GM19463 (cell line): ENCODE data around the gene PIP4K2B.

ENCODE experiments used
- ATAC-seq: cut with Tn5 transposase; IDR thresholded peaks from one replicate; pipeline ENCODE4 v1.9.1; 2021; ENCODE audit warnings: mild to moderate bottlenecking, moderate library complexity; ENCODE audit not compliant: unreplicated experiment

PIP4K2B gene

DNA sequence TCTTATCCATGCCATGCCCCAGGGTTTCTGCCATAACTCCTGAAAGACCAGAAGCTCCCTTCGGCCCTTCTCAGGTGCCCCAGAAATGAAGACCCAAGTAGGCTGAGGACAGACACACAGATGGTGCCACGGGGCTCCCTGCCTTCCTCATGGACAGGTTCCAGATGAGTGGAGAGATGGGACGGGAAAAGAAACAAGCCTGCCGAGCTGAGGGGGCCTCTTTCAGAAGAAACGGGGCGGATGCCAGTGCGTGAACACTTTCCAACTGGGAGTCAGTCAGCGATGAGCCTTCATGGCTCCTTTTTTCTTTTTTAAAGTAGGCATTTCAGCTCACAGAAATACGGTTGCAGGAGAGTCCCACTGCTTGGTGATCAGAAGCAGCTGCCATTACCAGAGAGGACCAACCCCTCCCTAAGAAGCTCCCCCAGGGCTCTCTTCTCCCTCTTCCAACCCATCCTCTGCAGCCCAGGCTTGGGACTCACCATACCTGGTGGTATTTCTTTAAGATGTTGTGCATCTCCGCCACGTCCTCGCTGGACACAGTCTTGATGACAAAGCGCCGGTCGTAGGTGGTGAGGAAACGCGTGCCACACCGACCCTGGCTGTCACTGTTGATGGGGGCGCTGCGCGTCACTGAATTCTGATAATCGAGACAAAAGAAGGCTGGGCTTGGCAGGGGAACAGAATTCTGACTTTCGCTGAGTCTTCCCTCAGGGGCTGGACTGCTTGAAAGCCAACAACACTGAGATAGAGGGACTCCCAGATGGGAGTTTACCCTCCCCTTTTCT, 19.2 kb downstream of the PIP4K2B start:
- no peak for ATAC-seq

DNA sequence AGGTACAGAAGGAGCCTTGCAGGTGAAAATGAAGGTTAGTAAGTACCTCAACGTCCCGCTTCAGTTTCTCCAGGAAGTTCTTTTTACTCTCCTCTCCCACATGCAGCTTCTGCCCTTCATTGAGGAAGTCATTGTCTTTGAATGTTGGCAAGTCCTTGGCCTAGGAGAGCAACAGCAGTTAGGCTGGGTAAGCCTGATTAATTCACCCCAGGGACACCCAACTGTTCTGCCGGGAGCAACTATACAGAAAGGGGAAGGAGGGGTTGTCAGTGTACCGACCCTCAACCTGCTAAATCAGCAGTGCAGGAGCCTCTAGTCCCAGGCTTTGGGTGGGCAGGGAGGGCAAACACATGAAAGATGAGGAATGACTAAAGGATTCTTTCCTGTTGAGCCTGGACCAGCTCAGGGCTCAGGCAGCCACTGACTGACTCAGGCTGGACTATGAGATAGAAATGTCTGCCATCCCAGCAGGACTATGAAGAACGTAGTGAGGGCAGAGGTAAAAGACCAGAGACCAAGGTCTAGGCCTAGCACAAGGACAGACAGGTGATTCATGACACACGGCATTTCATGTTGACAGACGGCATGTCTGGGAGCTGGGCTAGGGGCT, 21.6 kb downstream of the PIP4K2B start:
- no peak for ATAC-seq

DNA sequence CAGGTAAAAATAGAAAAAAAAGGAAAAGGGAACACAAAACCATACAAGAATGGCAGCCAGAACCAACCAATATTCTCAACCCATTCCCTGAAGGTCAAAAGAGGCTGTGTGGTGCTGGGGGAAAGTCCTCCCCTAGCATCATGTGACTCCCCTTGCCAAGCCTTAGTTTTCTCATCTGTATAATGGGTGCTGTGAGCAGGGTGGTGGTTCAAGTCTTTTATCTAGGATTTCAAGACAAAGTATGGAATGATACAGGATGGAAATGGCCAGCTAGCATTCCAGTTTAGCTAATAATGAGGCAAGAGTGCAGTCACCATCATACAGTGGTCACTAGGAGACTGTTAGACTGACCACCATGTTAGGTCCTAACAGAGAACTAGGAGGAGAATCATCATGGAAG, 26.1 kb downstream of the PIP4K2B start:
- no peak for ATAC-seq

DNA sequence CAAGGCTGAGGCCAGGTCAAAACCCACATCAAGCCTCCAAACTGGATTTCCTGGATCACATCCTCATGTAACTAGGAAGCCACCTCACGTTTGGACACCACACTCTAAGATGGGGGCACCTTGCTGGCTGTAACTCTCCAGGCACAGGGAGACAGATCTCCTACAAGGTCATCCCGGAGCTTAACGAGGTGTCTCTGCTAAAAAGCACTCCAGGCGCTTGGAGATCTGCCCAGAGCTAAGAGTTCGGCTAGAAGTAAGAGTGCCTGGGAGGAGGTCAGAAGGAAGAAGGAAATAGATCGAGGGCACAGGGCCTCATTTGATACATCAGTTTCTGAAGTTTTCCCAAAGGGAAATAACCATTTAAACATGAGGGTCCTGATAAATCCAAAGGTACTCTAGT, 30.9 kb downstream of the PIP4K2B start:
- ATAC-seq, result no peak

DNA sequence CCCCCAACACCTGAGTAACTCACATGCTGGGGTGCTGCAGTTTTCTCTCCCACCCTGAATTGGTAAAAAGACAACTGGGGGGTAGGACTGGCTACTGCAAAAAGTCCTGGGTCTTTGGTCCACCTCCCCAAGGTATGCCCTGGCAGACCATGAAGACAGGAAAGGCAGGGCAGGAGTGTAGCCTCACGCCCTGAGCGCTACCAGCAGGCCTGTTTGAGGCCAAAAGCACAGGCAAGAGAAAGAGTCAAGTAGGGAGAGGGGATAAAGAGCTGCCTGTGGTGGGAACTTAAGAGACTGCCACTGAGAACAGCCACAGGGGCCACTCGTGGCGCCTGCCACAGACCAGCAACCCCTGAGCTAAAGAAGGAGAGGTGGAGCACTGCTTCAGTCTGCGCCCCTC, 33.0 kb downstream of the PIP4K2B start:
- no peak for ATAC-seq

DNA sequence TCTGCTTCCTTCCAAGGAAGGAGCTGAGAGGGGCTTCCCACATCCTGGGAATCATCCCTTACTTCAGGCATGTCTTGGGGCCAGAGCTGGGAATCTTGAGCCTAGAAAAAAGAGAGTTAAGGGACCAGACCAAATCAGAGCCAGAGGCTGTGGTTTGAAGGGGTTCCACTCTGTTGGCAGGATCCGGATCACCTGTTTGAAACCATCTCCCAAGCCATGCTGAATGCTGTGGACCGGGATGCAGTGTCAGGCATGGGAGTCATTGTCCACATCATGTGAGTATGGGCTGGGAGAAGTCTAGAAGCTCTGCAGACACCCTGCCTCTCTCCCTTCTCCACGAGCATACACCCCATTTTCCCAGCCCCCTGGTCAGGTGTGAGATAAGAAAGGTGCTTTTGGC, 37.1 kb downstream of the PIP4K2B start:
- no peak for ATAC-seq

DNA sequence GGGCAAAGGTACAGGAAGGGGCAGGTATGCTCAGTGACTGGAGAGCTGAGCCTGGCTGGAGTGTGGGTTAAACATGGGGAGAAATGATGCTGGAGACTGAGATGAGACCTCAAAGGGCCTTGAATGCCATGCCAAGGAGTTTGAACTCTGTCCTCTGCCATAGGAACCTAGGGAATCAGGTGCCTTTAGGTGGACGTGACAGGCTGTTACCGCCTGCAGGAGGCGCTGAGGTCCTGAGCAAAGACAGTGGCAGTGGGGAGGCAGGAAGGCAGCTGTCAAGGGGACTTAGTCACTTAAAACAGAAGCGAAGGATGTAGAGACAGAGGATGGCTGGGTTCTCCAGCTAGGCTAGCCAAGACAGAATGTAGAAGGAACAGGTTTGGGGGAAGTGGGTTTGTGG, 37.7 kb downstream of the PIP4K2B start:
- ATAC-seq, result no peak

DNA sequence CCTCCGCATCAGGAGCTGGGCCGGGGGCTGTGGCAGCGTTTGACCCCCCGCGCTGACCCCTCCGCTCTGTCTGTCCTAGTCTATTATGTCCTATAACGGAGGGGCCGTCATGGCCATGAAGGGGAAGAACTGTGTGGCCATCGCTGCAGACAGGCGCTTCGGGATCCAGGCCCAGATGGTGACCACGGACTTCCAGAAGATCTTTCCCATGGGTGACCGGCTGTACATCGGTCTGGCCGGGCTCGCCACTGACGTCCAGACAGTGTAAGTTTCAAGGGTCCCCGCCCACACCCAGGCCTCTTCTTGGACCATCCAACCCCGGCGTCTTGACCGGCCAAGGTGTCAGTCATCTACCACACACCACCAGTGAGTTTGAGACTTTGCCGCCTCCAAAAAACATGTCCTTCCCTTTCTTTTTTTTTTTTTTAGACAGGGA, 46.3 kb downstream of the PIP4K2B start:
- ATAC-seq, result no peak

DNA sequence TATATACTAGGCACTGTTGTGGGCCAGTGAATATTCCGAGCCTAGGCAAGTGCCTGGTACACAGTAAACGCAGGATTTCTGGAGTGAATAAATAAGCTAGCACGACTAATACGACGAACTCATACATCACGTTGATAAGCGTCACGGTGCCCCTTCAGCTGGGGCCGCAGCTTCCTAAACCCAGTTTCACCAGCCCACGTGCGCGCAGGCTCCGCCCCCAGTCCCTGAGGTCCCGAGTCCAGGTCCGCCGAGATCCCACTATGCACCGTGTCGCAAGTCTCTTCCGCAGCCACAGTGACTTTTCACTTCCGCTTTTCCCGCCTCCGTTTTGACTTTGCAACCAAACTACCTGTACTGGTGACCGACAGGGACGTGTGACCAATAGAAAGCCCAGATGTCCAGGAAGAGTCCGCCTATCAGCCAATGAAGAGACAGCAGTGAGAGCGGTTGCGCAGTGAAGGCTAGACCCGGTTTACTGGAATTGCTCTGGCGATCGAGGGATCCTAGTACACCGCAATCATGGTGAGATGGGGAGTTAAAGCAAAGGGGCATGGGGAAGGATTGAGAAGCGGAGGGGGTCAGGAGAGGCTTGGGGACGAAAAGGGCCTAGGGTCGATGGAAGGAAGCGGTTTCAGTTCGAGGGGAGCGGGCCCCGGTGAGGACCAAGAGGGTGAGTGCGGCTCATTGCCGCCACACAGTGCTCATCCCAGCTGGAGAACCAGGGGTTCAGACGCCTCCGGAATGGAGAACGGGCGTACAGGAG, 46.9 kb downstream of the PIP4K2B start, which contains the start of gene PSMB3:
PSMB3 (plus strand) TSS at position 434 of the 763 bp plus-strand sequence; CDS start at position 520, 86 bp downstream.
- ATAC-seq, result peak; percentile 78

DNA sequence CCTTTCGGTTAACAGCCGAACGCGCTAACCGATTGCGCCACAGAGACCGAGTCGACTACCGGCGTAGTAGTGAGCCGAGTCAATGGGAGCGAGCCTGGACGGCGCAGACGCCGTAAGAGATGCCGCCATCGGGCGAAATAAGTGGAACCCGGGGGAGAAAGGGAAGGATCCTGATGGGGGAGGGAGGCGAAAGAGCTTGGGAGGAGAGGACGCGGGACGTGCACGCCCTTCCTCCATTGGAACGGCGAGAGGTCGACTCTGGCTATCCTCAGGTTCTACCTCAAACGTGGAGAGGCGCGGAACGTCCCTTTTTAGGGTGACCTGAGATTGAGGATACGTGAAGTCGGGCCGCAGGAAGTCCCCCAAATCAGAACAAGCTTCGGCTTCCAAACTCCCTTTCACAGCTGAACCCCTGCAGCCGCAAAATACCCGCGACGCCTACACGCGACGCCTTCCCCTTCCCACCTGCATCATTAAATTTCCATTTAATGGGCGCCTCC, 47.5 kb downstream of the PIP4K2B start:
- no peak for ATAC-seq

DNA sequence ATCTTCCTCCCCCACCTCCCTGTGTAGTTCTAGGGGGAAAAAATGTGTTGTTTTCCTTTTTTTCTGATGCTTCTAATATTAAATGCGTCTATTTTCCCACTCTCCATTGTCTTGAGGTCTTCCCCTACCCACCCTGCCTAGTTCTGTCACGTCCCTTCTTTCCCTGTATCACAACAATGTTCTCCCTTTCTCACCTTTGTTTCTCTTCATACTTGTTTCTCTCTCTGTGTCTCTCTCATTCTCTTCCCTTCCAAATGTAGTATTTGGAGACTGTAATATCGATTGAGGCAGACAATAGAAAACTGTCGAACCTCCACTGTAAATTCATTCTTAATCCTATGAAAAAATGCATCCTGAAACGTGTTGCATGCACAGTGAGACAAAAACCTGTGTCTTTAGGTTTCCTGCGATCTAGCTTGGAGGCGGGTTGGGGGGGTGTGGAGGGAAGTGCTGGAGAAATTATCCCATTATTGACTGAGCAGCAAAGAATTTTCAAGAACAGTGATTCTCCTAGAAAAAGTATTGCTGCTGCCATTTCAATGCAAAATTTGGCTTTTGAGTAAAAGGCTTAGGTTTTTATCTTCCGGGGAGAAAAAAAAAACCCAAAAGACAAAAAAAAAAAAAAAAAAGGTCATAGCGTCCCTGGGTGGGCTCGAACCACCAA, 48.1 kb downstream of the PIP4K2B start:
- ATAC-seq, result no peak

DNA sequence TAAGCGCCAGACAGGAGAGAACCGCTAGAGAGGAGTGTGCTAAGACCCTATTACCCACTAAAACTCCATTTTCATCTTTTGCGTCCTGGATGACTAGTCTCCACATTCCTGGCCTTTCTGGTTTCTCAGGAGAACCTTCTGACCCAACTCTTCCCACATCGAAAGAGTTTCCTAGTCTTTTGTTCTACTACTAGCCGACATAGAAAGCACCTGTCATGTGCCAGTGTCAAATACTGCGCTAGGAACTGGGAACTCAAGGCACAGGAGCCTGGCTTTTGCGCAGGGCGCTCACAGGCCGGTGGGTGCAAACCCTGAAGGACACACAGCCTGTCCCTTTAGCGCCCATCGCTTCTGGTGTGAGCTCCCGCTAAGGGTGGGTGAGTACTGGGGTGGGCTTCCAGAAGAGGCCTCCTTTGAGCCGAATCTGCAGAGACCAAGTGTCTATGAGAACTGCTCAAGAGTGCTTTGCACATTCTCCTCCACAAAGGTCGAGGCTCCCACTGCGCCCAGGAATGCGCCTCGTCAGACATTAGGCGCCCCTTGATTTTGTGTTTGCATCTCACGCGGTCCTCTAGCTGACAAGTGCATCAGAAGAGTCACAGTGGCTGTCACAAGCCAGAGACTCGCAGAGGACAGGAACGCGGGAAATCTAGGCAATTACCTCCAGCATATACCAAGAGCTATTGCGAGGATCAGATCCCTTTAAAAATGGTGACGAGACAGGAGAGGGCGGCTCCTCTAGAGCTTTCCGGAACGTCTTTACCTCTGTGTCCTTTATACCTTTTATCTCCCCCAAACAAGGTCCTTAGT, 48.8 kb downstream of the PIP4K2B start:
- ATAC-seq, result no peak

DNA sequence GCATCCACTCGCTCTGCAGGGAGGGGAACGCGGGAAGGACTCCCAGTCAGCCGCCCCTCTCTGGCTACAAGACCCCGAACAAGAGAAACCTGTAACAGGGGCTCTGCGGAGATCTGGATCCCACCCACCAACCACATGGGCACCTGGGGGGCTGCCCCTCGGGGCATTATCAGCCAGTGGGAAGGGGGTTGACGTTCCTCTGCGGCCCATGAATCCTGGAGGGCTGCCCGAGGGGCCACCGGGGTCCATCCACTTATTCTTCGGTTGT, 49.4 kb downstream of the PIP4K2B start:
- ATAC-seq, result no peak

DNA sequence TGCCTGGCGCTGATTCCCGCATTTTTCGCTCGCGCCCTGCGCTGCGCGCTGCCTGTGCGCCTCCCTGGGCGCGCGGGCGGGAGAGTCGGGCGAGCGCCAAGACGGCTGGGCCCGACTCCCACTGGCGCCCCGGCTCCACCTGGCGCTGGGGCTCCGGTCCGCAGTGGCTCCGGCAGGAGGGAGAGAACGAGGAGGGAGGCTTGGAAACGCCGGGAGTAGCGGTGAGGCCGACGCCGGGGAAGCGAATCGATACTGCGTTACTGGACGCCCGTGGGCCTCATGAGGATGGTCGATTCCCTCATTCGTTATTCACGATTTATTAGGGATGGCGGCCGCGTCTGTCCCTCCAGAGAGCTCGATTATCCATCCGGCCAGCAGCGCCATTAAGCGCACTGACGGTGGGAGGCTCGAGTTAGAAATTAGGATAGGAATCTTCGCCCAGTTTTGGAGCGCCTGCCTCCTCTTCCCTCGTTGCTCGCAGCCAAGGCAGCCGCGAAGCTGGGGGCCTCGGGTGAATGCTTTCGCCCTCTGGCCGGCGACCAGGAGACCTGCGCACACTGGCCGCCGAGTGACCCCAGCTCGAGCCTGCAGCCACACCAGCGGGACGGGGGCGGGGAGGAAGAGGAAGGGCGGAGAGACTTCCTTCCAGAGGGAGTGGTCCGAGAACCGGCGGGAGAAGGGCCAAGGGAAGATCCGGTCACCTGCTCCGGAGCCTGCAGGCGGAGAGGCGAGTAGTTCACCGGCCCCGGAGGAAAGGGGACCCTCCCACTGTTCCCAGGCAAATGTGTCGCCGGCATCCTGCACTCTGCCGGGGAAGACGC, 49.9 kb downstream of the PIP4K2B start:
- ATAC-seq, result no peak

DNA sequence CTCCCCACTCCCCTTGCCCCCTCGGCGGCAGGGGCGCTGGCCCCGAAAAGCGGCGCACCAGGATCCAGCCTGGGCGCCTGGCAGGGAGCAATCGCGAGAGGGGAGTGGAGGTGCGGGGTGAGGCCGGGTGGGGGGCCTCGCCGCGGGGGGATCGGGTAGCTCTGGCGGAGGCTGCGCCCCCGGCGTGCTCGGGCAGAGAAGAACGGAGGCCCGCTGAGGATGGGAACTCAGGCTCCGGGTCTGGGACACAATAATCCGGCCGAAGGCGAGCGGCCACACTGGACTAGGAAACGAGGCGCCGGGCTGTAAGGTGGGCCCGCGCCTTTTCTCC, 50.5 kb downstream of the PIP4K2B start:
- no peak for ATAC-seq

DNA sequence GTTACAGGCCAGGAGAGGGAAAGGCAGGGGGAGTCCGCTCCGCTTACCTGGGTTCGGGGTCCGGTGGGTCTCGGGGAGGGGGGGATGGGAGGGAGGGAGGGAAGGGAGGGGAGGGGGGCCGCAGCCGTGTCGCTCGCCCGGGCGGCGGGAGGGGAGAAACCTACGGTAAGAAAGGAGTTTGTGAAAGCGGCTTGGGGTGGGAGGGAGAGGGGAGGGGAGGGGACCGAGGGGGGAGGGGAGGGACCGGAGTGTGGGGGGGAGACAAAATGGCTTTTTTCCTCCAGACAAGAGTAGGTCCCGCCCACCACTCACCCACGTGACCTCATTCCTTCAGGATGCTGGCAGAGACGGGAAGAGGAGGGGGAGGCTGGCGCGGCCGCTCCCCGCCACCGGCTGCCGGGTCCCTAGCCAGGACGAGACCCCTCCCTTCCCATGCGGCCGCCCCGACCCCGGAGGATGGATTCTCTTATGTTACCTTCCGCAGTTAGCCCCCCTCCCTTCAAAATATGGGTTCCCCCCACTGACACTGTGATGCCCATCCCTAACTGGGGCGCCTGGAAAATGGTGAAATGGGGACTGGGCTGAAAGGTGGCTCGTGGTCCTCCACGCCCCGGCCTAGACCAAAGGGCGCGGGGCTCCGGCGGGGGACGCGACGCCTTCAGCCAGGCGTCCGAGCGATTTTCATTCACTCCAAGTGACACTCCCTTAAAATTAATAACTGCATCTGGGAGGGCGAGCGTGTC, 51.0 kb downstream of the PIP4K2B start, which contains the start of gene PCGF2:
PCGF2 (minus strand) TSS at position 188 of the 743 bp plus-strand sequence. CDS start 7,934 bp downstream, outside the sequence.
- no peak for ATAC-seq

DNA sequence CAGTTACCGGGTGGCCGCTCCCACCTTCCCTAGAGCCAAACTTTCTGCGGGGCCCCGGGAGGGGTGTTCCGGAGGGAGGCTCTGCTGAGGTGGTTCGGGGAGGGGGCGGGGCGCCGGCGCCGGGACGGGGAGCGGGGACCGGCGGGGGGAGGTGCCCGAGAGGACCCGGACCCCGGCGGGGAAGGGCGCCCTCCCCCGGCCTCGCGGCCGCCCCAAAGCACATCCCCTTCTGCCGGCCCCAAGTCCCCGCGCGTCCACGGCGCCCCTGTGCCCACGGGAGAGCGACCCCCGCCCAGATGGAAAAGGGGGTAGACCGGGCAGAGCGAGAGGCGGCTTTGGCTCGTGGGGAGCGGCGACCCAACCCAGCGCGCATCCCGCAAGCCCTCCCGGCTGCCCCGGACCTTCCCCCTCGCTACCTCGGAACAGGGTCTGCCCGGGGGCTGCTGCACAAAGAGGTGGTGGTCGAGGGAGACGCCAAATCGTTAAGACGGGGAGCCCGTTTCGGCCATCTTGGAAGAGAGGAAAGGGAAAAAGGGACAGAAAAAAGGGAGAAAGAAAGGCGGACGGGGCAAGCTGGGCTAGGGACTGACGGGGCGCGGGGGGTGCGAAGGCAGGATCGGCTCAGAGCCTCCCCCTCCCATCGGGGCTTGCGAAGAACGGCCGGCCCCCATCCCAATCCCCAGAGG, 51.8 kb downstream of the PIP4K2B start:
- ATAC-seq, result no peak

DNA sequence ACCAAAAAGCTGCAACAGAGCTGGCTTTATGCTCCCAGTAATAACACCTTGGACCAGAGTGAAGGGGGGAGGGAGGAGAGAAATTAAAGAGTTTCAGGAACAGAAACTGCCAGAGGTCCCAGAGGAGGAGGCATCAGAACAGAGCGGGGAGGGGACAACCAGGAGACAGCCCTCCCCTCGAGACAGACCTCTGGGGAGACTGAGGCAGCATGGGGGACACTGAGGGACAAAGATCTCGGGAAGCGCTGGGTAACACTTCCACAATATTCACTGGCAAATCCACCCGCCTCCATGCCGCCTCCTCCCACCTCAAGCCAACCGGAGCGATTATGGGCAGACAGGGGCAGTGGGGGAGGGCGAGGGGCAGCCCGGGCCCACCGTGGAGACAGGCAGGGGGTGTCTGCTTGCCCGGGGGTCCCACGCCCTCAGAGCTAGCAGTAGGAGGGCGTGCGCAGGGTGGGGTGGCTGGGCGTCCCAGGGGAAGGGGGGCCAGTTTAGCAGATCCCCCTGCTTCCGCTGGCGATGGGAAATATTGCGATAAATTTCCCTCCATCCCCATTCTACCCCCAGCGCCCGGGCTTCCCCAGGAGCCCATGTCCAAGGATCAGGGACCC, 52.4 kb downstream of the PIP4K2B start:
- no peak for ATAC-seq
